Liver (tissue), 3 donors: Measurements from ENCODE around the gene AGPAT3.

Experiments
- ATF3 ChIP-seq: IDR thresholded peaks from 2 replicates; pipeline ENCODE4 v1.6.1; 2016; ENCODE audit warnings: antibody characterized with exemption
- CTCF ChIP-seq: fragments of 150-350 bp; IDR thresholded peaks from 2 replicates; pipeline ENCODE4 v1.5.1; 2017; ENCODE audit warnings: improper control_type of control experiment, low read depth, low read length; ENCODE audit not compliant: missing input control
- EGR1 ChIP-seq, 2 donors: IDR thresholded peaks; 2 replicates each; pipeline ENCODE4 v1.6.1; 2016 to 2018; ENCODE audit warnings: antibody characterized with exemption in 2 of 2, low read depth in 2 of 2
- GABPA ChIP-seq, 2 donors: IDR thresholded peaks in 1 of 2; conservative IDR thresholded peaks in 1 of 2; 2 replicates each; pipeline ENCODE4 v1.6.1; 2016; ENCODE audit warnings: antibody characterized with exemption in 2 of 2, mild to moderate bottlenecking in 1 of 2, moderate library complexity in 1 of 2
- HNF4A ChIP-seq, 2 donors: conservative IDR thresholded peaks; 2 replicates each; pipeline ENCODE4 v1.6.1; 2016; ENCODE audit warnings: antibody characterized with exemption in 2 of 2, mild to moderate bottlenecking in 2 of 2
- JUND ChIP-seq, 2 donors: IDR thresholded peaks; 2 replicates each; pipeline ENCODE4 v1.6.1; 2016; ENCODE audit warnings: antibody characterized with exemption in 2 of 2
- MAX ChIP-seq: IDR thresholded peaks from 2 replicates; pipeline ENCODE4 v1.6.1; 2016; ENCODE audit warnings: antibody characterized with exemption
- RAD21 ChIP-seq, 2 donors: IDR thresholded peaks; 2 replicates each; pipeline ENCODE4 v1.6.1; 2016; ENCODE audit warnings: antibody characterized with exemption in 2 of 2, mild to moderate bottlenecking in 2 of 2
- REST ChIP-seq: IDR thresholded peaks from 2 replicates; pipeline ENCODE4 v1.6.1; 2016; ENCODE audit warnings: antibody characterized with exemption, mild to moderate bottlenecking
- RXRA ChIP-seq, 2 donors: IDR thresholded peaks; 2 replicates each; pipeline ENCODE4 v1.6.1; 2017 to 2018; ENCODE audit warnings: antibody characterized with exemption in 2 of 2, mild to moderate bottlenecking in 1 of 2
- SP1 ChIP-seq: IDR thresholded peaks from 2 replicates; pipeline ENCODE4 v1.6.1; 2018; ENCODE audit warnings: antibody characterized with exemption, mild to moderate bottlenecking
- TAF1 ChIP-seq: conservative IDR thresholded peaks from 2 replicates; pipeline ENCODE4 v1.6.1; 2016; ENCODE audit warnings: antibody characterized with exemption, mild to moderate bottlenecking
- YY1 ChIP-seq: IDR thresholded peaks from 2 replicates; pipeline ENCODE4 v1.6.1; 2016; ENCODE audit warnings: antibody characterized with exemption, mild to moderate bottlenecking
- ZBTB33 ChIP-seq: IDR thresholded peaks from 2 replicates; pipeline ENCODE4 v1.6.1; 2016; ENCODE audit warnings: antibody characterized with exemption
- donor health status: healthy.
- donor health status: healthy.

GRCh38 chr21:43966946-43967512, 102.0 kb downstream of the AGPAT3 start:
- TF ChIP-seq ZBTB33 (no peak), CTCF (no peak), MAX (no peak), RXRA (IDR thresholded peaks at IDR 0.05) (no peak), RAD21 (IDR thresholded peaks at IDR 0.05) (no peak), EGR1 (IDR thresholded peaks at IDR 0.05; ENCODE audit: low read depth in 2 of 2) (no peak), SP1 (no peak), YY1 (no peak), GABPA (IDR thresholded peaks at IDR 0.05 in 1 of 2, conservative IDR thresholded peaks at IDR 0.05 in 1 of 2) (no peak), JUND (IDR thresholded peaks at IDR 0.05) (no peak), TAF1 (no peak), HNF4A (conservative IDR thresholded peaks at IDR 0.05) (no peak), REST (no peak), ATF3 (no peak)
